Head of caudate nucleus (tissue), 42 donors: ENCODE results near the gene NPIPB4.
"Not testable (repeated sequence)": the region's sequence is repeated elsewhere in the genome, so short reads cannot be mapped to it uniquely, and the experiment has no call there.

Experiments used
- DNase-seq, 42 donors: peaks; one replicate each; pipeline versions ENCODE4 v3.0.0 to v3.0.0-alpha.2; 2020 to 2021; ENCODE audit warnings: mixed read lengths in 7 of 42
- intact Hi-C: fragments of 100-400 bp; cut with DNase I; formaldehyde crosslinking; loops from one replicate; pipeline ENCODE4 v1.15.0; 2022

Gene NPIPB4

DNA sequence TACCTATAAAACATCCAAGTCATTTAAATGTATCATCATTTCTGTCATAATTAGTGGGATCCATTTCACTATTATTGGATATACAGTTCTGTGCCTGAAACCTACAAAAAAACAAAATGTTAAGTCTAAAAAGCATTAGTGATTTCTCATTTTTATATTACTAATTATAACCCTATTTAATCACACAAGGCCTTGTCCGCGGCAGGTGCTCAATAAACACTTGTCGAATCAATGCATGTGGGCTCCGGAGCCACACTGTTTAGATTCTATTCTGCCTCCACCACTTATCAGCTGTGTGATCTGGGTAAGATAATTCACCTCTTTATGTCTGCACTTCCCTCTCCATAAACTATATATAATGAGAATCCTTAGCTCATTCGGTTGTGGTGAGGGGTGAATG lies at the start of gene NPIPB4:
Gene NPIPB4, minus strand, starts transcription at position 101 of the 400 bp plus-strand sequence. CDS start 378 bp downstream, outside the sequence.
- intact Hi-C loops, DNase-seq: not testable (repeated sequence)

DNA sequence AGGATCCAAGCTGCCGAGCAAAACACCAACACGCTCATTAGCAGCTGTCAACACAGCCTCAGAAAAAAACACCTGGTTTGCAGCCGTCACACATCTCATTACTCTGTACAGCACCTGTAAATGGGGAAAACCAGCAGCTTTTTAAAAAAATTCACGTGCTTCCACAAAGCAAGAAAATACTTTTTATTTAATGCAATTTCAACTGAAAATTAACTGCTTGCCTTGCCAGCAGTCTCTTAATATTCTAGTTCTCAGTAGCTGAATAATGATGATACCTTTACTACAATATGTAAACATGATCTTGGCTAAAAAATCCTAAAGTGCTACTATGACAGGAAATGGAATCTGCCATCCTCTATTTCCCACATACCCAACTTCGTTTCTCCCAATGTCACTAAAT lies 41.4 kb upstream of the NPIPB4 start:
- DNase-seq, intact Hi-C loops: not testable (repeated sequence)

DNA sequence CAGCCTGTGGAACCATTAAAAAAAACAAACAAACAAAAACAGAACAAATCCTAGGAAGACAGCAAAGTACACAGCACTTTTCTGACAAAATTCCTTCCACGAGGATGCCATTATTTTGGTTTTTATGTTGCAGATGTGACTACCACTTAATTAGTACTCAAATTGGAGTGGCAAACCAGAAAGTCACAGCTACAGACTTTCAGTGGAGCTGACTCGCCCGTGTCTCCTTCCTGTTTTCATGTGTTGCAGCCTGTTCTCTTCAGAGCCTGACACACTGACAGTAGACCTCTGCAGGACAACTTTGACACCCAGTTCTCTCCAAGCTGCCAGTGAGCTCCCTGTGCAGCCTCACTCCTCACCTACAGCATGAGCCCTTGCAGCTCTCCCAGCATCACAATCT lies 24.4 kb upstream of the NPIPB4 start:
- intact Hi-C loops, result not testable (repeated sequence)
- DNase-seq, result peak in 1 of 42 donors; percentile 3

DNA sequence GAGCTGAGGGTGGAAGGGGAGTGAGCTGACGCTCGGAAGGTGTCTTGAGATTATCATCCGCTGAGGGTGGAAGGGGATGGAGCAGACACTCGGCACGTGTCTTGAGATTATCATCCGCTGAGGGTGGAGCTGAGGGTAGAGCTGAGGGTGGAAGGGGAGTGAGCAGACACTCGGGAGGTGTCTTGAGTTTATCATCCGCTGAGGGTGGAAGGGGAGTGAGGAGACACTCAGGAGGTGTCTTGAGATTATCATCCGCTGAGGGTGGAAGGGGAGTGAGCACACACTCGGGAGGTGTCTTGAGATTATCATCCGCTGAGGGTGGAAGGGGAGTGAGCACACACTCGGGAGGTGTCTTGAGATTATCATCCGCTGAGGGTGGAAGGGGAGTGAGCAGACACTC lies 20.4 kb downstream of the NPIPB4 start:
- intact Hi-C loops, DNase-seq: not testable (repeated sequence)

DNA sequence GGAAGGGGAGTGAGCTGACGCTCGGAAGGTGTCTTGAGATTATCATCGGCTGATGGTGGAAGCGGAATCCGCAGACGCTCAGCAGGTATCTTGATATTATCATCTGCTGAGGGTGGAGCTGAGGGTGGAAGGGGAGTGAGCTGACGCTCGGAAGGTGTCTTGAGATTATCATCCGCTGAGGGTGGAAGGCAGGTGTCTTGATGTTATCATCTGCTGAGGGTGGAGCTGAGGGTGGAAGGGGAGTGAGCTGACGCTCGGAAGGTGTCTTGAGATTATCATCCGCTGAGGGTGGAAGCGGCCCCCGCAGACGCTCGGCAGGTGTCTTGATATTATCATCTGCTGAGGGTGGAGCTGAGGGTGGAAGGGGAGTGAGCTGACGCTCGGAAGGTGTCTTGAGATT lies 21.2 kb downstream of the NPIPB4 start:
- DNase-seq, intact Hi-C loops: not testable (repeated sequence)

DNA sequence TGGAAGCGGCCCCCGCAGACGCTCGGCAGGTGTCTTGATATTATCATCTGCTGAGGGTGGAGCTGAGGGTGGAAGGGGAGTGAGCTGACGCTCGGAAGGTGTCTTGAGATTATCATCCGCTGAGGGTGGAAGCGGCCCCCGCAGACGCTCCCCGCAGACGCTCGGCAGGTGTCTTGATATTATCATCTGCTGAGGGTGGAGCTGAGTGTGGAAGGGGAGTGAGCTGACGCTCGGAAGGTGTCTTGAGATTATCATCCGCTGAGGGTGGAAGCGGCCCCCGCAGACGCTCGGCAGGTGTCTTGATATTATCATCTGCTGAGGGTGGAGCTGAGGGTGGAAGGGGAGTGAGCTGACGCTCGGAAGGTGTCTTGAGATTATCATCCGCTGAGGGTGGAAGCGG lies 21.8 kb downstream of the NPIPB4 start:
- intact Hi-C loops, DNase-seq: not testable (repeated sequence)

DNA sequence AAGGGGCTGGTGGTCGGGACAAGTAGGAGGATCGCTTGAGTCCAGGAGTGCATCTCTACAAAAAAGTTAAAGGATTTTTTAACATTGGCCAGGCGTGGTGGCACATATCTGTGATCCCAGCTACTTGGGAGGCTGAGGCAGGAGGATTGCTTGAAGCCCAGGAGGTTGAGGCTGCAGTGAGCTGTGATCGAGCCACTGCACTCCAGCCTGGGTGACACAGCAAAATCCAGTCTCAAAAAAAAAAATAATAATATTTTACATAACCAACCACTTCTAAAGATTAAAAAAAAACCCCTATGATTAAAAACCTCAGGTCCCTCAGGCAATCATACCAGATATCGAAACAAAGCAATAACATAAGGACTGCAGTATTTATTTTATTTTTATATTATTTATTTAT lies 23.3 kb downstream of the NPIPB4 start:
- DNase-seq, intact Hi-C loops: not testable (repeated sequence)

DNA sequence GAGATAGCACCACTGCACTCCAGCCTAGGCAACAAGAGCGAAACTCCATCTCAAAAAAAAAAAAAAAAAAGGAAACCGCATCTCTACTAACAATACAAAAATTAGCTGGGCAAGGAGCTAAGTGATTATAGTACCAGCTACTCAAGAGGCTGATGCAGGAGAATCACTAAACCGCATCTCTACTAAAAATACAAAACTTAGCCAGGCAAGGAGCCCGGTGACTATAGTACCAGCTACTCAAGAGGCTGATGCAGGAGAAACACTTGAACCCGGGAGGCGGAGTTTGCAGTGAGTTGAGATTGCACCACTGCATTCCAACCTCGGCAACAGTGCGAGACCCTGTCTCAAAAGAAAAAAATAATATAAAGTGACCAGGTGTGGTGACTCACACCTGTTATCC lies 27.6 kb downstream of the NPIPB4 start:
- intact Hi-C loops, DNase-seq: not testable (repeated sequence)

DNA sequence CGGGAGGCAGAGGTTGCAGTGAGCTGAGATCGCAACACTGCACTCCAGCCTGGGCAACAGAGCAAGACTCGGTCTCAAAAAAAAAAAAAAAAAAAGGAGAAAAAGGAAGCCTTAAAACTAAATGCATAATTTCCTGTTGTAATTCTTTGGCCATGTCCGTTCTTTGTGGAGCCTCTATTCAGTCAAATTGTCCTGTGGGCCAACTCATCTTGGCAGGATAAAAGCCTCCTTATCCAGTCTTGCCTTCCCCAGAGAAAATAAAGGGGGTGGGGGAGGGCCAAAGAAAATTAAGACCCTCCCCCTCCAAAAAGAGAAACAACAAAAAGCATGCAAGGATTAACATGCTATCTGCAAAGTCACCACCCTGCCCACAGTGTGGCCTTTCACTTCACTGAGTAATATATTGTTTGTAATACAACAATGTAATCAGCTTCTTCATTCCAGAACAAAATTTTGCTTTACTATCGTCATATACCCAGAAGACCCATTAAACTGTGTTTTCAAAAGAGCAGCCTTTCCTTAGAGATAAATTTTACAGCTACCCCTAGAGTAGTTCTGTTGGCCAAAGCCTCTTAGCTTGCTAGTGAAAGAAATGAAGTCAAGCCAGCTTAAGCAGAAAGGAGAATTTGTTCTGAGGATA lies 31.4 kb downstream of the NPIPB4 start:
- DNase-seq, intact Hi-C loops: not testable (repeated sequence)

- intact Hi-C loops, DNase-seq: not testable (repeated sequence)
These were observed 32.0 kb downstream of the NPIPB4 start for GRCh38 chr16:21825526-21825925.

DNA sequence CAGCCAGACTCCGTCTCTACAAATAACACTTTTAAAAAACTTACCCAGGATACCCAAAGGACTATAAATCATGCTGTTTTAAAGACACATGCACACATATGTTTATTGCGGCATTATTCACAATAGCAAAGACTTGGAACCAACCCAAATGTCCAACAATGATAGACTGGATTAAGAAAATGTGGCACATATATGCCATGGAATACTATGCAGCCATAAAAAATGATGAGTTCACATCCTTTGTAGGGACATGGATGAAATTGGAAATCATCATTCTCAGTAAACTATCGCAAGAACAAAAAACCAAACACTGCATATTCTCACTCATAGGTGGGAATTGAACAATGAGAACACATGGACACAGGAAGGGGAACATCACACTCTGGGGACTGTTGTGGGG lies 34.3 kb downstream of the NPIPB4 start:
- DNase-seq, intact Hi-C loops: not testable (repeated sequence)

DNA sequence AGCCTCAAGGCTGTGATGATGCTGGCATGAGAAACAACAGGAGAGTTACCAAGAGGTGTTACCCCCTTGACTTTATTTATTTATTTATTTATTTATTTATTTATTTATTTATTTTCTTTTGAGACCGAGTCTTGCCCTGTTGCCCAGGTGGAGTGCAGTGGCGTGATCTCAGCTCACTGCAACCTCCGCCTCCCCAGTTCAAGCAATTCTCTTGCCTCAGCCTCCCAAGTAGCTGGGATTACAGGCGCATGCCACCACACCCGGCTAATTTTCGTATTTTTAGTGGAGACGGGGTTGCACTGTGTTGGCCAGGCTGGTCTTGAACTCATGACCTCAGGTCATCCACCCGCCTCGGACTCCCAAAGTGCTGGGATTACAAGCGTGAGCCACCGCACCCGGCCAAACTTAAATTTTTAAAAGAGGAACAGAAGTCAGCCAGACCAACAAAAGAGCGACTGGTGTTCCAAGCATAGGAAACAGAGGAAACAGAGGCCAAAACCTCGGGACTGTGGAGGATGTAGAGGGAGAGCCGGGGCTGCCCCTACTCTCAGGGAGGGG lies 36.6 kb downstream of the NPIPB4 start:
- DNase-seq, intact Hi-C loops: not testable (repeated sequence)

DNA sequence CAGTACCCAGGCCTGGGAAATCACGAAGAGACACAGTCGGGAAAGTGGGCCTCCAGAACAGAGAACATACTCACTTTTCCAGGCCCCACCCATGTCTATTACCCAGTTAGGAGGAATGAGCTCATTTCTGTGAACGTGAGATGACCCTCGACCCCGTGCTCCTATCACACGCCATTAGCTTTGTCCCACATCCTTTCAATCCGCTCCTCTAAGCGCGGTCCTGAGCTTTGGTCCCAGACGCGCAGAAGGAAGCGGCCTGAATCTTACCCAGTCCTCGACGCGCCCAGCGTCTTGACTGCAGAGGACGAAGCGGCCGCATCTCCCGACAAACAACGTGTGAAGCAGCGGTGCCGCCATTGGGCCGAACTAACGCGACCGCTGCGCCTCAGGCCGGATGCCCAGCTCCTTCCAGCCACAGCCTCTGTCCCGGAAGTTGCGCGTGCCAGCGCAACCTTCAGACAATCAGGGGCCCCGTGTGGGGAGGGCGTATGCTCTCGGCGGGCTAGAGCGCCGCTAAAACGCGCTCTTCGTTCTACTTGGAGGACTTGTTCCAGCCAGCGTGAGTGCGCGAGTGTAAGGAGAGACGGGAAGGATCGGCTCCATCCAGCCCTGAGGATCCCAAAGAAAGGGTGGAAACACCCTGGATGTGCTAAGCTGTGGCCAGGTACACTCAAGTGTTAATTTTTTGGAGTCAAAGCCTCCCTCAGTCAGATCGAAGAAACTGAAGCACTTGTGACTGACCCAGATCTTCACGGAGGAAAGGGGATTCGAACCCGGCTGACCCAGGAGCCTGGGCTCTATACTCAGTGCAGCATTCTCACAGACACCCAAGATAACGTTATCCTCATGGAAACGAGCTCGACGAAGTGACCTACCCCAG lies 37.3 kb downstream of the NPIPB4 start:
- DNase-seq, result peak; percentile 17 to 86 (median 67)
- intact Hi-C loops, result not testable (repeated sequence)

DNA sequence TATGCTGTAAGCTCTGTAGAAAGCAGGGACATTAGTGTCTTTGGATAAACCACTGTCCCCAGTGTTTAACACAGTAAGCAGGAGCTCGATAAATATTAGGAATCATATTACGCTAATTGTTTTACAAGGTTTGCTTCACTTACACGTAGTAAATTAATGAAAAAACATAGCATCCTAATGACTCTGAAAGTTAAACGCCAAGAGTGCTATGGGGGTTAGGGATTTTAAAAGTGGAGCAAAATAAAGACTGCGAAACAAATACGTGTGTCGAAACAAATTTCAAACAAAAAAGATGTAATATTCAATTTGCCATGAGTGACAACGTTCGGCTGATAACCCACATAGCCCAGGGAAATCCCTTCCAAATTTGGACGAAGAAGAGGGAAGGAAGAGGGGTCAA lies 37.9 kb downstream of the NPIPB4 start:
- intact Hi-C loops, DNase-seq: not testable (repeated sequence)

GRCh38 chr16:21817012-21817411 lies 40.5 kb downstream of the NPIPB4 start:
- not testable (repeated sequence) for DNase-seq

GRCh38 chr16:21815694-21816093 lies 41.9 kb downstream of the NPIPB4 start:
- DNase-seq, intact Hi-C loops: not testable (repeated sequence)

More at GRCh38 chr16:21817012-21817411, 40.5 kb downstream of the NPIPB4 start:
- intact Hi-C loops, result not testable (repeated sequence)

DNA sequence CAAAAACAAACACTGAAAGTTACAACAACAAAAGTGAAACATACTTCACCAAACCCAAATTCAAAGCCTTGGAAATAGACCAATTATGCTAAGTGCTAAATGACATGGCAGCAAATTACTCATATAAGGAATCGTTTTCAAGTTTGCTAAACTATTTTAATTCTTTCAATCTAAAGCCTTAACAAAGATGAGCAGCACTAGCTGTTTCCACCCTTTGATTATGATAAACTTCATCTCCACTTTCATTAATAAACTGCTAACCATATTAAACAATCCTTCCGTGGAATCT lies 55.2 kb downstream of the NPIPB4 start:
- intact Hi-C loops, DNase-seq: not testable (repeated sequence)

- intact Hi-C loops, result not testable (repeated sequence)
- peak in 18 of 42 donors; percentile 4 to 58 (median 25) for DNase-seq
These were observed 55.8 kb downstream of the NPIPB4 start for GRCh38 chr16:21801538-21802374.

DNA sequence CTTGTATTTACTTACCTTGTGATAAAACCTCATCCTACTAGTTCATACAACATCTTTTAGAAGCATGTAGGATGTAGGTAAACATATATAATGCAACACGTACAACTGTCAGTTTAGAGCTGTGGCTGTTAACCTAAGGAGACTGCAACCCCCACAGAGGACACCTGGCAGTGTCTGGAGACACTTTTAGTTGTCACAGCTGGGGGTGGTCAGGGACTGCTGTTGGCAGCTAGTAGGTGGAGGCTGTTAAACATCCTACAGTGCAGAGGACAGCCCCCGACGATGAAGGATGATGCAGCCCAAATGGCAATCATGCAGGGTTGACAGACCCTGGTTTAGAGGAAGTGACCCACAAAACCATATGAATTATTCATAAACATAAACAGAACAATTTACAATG lies 59.0 kb downstream of the NPIPB4 start:
- DNase-seq, intact Hi-C loops: not testable (repeated sequence)
